GM21717 (cell line): ENCODE data around the gene RAB8A.
"Not testable (repeated sequence)": the region's sequence is repeated elsewhere in the genome, so short reads cannot be mapped to it uniquely, and the experiment has no call there.

Experiments used
- ATAC-seq: cut with Tn5 transposase; IDR thresholded peaks from one replicate; pipeline ENCODE4 v1.9.1; 2021; ENCODE audit warnings: mild to moderate bottlenecking, moderate library complexity; ENCODE audit not compliant: unreplicated experiment

RAB8A gene

DNA sequence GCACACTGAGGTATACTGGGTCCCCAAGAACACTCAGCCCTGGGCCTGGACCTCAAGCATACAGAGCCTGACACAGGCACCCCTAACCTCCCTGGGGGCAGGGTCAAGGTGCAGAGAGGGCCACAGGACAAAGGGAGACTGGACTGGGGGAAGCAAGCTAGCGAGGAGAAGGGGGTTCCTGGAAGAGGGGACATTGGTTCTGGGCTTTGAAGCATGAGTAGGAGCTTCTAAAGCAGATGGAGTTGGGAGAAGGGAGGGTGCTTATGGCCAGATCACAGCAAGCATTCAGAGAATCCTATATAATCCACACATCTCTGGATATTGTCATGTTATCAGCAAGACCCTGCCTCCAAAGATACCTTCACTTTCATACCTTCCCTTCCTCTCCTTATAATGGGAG, 58.4 kb downstream of the RAB8A start:
- ATAC-seq: no peak

DNA sequence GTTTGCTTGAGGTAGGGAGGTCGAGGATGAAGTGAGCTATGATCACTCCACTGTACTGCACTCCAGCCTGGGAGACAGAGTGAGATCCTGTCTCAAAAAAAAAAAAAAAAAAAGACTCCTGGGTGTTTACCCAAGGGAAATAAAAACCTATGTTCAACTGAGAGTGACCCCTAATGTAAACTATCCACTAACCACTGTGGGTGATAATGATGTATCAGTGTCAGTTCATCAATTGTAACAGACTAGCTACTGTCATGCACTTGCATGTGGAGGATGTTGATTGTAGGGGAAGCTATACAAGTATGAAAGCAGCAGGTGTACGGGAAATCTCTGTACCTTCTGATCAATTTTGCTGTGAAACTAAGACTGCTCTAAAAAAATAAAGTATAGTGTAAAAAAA, 64.3 kb downstream of the RAB8A start:
- ATAC-seq: no peak

DNA sequence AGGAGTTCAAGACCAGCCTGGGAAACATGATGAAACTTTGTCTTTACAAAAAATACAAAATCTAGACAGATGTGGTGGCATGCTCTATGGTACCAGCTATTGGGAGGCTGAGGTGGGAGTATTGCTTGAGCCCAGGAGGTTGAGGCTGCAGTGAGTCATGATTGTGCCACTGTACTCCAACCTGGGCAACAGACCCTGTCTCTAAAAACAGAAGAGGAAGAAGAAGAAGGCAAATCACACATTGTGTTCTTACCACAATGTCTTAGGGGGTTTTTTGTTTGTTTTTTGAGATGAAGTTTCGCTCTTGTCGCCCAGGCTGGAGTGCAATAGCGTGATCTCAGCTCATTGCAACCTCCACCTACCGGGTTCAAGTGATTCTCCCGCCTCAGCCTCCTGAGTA, 67.2 kb downstream of the RAB8A start:
- ATAC-seq: not testable (repeated sequence)

DNA sequence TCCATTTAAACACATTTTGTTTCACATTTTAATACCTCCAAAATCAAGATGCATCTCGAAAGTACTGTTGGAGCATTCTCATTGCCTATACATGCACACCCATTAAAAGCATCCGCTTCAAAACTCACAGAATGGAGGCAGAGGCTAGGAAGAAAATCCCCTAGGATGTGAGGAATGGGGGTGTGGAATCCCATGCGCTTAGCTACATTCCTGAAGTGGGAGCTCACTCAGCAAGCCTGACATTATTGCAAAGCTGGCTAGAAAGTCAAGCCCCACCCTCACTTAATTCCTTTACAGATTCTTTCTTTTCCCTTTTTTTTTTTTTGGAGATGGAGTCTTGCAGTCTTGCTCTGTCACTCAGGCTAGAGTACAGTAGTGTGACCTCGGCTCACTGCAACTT, 68.9 kb downstream of the RAB8A start:
- ATAC-seq: no peak
